ENCODE measurements around the gene VAV1. TPM values are rescaled to one million over a fixed set of nuclear protein-coding genes. Genes with fewer than 3 reads are reported as not detected.

The VAV1 gene
- total and polyA plus RNA-seq, 12 donors, result 1.1 to 21.1 (median 9.1) TPM

GRCh38 chr19:6854758-6855157, 82.2 kb downstream of the VAV1 start:
- no peak for DNase-seq
- Histone ChIP-seq H3K36me3 (replicated peaks in 1 of 2) (no peaks in the 10 kb centered on the region), H3K27me3 (no peaks in the 10 kb centered on the region), H3K9me3 (replicated peaks in 1 of 3) (no peaks in the 10 kb centered on the region), H3K27ac (no peak overlapping the region), H3K4me3 (no peak overlapping the region), H3K4me1 (replicated peaks in 1 of 2) (no peaks in the 10 kb centered on the region)
- WGBS, 4 donors, result 50 to 78% (median 67%) methylated on average over 2 of the region's 2 CpGs
- intact Hi-C loops (cut with DNase I), result loop anchor here in 1 of 2 donors (10.0 kb wide), 1 partner anchor 100 kb away; no protein-coding TSS in a partner anchor
- TF ChIP-seq POLR2A (IDR thresholded peaks at IDR 0.05) (no peak), CTCF (IDR thresholded peaks at IDR 0.05) (no peak)

GRCh38 chr19:6856749-6857372, 84.4 kb downstream of the VAV1 start:
- 34 to 45% (median 35%) methylated on average over 6 to 14 of the region's 14 CpGs for WGBS, 4 donors
- H3K4me3 ChIP-seq, result no peak overlapping the region

GRCh38 chr19:6861683-6862286, 89.3 kb downstream of the VAV1 start:
- Histone ChIP-seq H3K4me3 (no peak overlapping the region), H3K27me3 (no peaks in the 10 kb centered on the region), H3K36me3 (replicated peaks in 1 of 2) (no peaks in the 10 kb centered on the region), H3K27ac (no peak overlapping the region), H3K4me1 (replicated peaks in 1 of 2) (peaks cover 5 to 6% of the 10 kb centered on the region in 2 donors), H3K9me3 (replicated peaks in 1 of 3) (no peaks in the 10 kb centered on the region)
- TF ChIP-seq CTCF (IDR thresholded peaks at IDR 0.05) (no peak), POLR2A (IDR thresholded peaks at IDR 0.05) (no peak)
- 71 to 82% (median 80%) methylated on average over 8 to 10 of the region's 10 CpGs for WGBS, 4 donors
- intact Hi-C loops (cut with DNase I), result loop anchor here (5.0 to 10.0 kb wide), 4 partner anchors 117 to 344 kb away; no protein-coding TSS in a partner anchor
- no peak for DNase-seq

More at GRCh38 chr19:6856749-6857372, 84.4 kb downstream of the VAV1 start:
- Histone ChIP-seq H3K4me1 (replicated peaks in 1 of 2) (no peaks in the 10 kb centered on the region), H3K27ac (no peak overlapping the region), H3K9me3 (replicated peaks in 1 of 3) (no peaks in the 10 kb centered on the region), H3K36me3 (replicated peaks in 1 of 2) (no peaks in the 10 kb centered on the region), H3K27me3 (no peaks in the 10 kb centered on the region)
- intact Hi-C loops (cut with DNase I), result loop anchor here in 1 of 2 donors (10.0 kb wide), 1 partner anchor 102 kb away; no protein-coding TSS in a partner anchor
- DNase-seq, result peak in 1 of 7 donors; percentile 23
- TF ChIP-seq POLR2A (IDR thresholded peaks at IDR 0.05), result no peak
- no peak for TF ChIP-seq CTCF (IDR thresholded peaks at IDR 0.05)

GRCh38 chr19:6862673-6863078, 90.2 kb downstream of the VAV1 start:
- H3K9me3 ChIP-seq (replicated peaks in 1 of 3), result no peaks in the 10 kb centered on the region
- no peaks in the 10 kb centered on the region for H3K27me3 ChIP-seq
- H3K27ac ChIP-seq, result no peak overlapping the region
- peaks cover 5 to 6% of the 10 kb centered on the region in 2 donors for H3K4me1 ChIP-seq (replicated peaks in 1 of 2)
- H3K36me3 ChIP-seq (replicated peaks in 1 of 2), result no peaks in the 10 kb centered on the region
- peak; percentile 75 to 92 (median 86) for DNase-seq
- peak; percentile 76 to 91 (median 87) for TF ChIP-seq CTCF (IDR thresholded peaks at IDR 0.05)
- TF ChIP-seq POLR2A (IDR thresholded peaks at IDR 0.05), result no peak
- 3 to 6% (median 4%) methylated on average over 15 to 16 of the region's 16 CpGs for WGBS, 4 donors
- intact Hi-C loops (cut with DNase I), result loop anchor here (5.0 to 10.0 kb wide), 4 partner anchors 118 to 345 kb away; no protein-coding TSS in a partner anchor
- peak overlapping the region in 1 of 4 donors; percentile 32 for H3K4me3 ChIP-seq
